WTC11 (cell line): Measurements from ENCODE around the gene BMP8B. TPM values are rescaled to one million over a fixed set of nuclear protein-coding genes. Genes with fewer than 3 reads are reported as not detected.
"Not testable (repeated sequence)": the region's sequence is repeated elsewhere in the genome, so short reads cannot be mapped to it uniquely, and the experiment has no call there.

Experiments used
- ATAC-seq: fragments of 200-7000 bp; cut with Tn5 transposase; 2 replicates; pipeline ENCODE4 v1.10.0; 2021; ENCODE audit warnings: mild to moderate bottlenecking, moderate library complexity
- CTCF ChIA-PET: fragments of 300-600 bp; sonication (Branson Sonifier 250); formaldehyde crosslinking; loops from one replicate; lab custom pipeline; 2021; ENCODE audit warnings: antibody characterized with exemption; lab: Charles Lee
- POLR2A ChIA-PET: fragments of 350-600 bp; sonication (Branson Sonifier 250); formaldehyde crosslinking; loops from one replicate; lab custom pipeline; 2021; ENCODE audit warnings: antibody characterized with exemption; lab: Charles Lee
- DNase-seq: peaks from one replicate; pipeline ENCODE4 v3.0.0; 2021; ENCODE audit warnings: low spot score
- H3K27ac Mint-ChIP-seq: 2 replicates; pipeline ENCODE4 v1.8.0; 2021; ENCODE audit warnings: mixed read lengths
- H3K27me3 Mint-ChIP-seq: 2 replicates; pipeline ENCODE4 v1.8.0; 2021; ENCODE audit warnings: low read depth, mild to moderate bottlenecking, moderate library complexity, mixed read lengths
- H3K36me3 Mint-ChIP-seq: 2 replicates; pipeline ENCODE4 v1.8.0; 2021; ENCODE audit warnings: mixed read lengths
- H3K4me1 Mint-ChIP-seq: 2 replicates; pipeline ENCODE4 v1.8.0; 2022; ENCODE audit warnings: mixed read lengths
- H3K4me3 Mint-ChIP-seq: 2 replicates; pipeline ENCODE4 v1.8.0; 2021; ENCODE audit warnings: mild to moderate bottlenecking, moderate library complexity, mixed read lengths
- H3K9me3 Mint-ChIP-seq: 2 replicates; pipeline ENCODE4 v1.8.0; 2021; ENCODE audit warnings: mixed read lengths
- NFATC4 ChIP-seq: fragments of 250-450 bp; sonication (Bioruptor Pico); IDR thresholded peaks from 2 replicates; pipeline ENCODE4 v1.9.0; 2021; ENCODE audit warnings: mild to moderate bottlenecking
- TCF7 ChIP-seq: sonication (generic); formaldehyde crosslinking; IDR thresholded peaks from 2 replicates; pipeline ENCODE4 v1.8.0; 2022; ENCODE audit warnings: mild to moderate bottlenecking, low read depth, missing genetic modification reagents, moderate library complexity
- total RNA-seq: library from RNA; stranded (reverse); gene quantifications from 3 replicates; pipeline ENCODE4 v1.2.3, GENCODE V29; 2021
- TF ChIP-seq, protein P1 (sequence below): sonication (generic); formaldehyde crosslinking; IDR thresholded peaks from 2 replicates; pipeline ENCODE4 v1.8.1; 2022; ENCODE audit warnings: mild to moderate bottlenecking, moderate library complexity, missing genetic modification reagents

Gene BMP8B
- total RNA-seq, 1 experiment from 2014 or later: 0.74 TPM

DNA sequence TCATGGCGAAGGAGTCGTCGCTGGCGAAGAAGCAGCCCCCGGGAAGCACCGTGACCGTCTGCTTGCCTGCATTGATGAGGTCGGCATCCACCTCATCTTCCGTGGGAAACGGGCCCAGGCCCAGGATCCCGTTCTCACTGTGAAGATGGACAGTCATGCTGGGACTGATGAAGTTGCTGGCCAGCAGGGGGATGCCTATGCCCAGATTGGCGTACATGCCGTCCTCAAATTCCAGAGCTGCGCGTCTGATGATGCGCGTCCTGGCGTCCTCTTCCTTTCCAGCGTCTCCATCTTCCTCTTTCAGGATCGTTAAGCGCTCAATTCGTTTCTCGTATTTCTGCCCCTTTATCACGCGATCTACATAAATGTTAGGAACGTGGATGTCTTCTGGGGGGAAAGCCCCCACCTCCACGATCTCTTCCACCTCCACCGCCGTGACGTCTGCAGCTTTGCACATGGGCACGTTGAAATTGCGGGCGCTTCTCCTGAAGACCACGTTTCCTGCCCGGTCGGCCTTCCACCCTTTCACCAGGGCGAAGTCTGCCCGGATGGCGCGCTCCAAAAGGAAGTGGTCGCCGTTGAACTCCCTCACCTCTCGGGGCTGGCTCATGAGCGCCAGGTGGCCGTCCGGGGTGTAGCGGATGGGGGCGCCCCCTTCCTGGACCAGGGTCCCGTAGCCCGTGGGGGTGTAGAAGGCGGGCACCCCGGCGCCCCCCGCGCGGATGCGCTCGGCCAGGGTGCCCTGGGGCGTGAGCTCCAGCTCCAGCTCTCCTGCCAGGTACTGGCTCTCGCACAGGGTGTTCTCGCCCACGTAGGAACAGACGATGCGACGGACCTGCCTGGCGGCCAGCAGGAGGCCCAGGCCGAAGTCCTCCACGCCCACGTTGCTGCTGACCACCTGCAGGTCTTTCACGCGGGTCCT, 18.3 kb downstream of the BMP8B start:
- POLR2A ChIA-PET, H3K9me3 Mint-ChIP-seq, H3K4me1 Mint-ChIP-seq, ATAC-seq, DNase-seq, H3K36me3 Mint-ChIP-seq, CTCF ChIA-PET, H3K27ac Mint-ChIP-seq: not testable (repeated sequence)
- Mint-ChIP-seq H3K27me3 (peaks cover 19% of the 10 kb centered on the region), H3K4me3 (peak overlapping the region; percentile 54)

DNA sequence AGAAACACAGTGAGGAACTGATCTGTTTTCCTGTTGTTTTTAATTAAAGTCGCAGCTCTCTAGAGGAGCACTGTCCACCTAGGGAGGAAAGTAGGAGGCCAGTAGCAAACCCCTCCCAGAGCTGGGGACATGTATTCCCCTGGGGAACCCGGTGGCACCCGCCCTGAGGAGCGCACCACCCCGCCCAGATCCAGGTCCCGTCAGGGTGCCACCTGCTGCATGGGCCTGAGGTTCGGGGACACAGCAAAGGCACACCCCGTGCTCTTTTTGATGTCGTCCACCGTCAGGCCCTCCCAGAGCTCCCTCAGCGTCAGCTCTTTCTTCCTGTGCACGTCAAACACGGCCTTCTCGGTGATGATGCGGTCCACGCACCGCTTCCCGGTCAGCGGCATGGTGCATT, 19.2 kb downstream of the BMP8B start:
- H3K9me3 Mint-ChIP-seq, DNase-seq, H3K4me1 Mint-ChIP-seq, POLR2A ChIA-PET, H3K36me3 Mint-ChIP-seq, H3K27ac Mint-ChIP-seq, H3K4me3 Mint-ChIP-seq, ATAC-seq: not testable (repeated sequence)
- H3K27me3 Mint-ChIP-seq: peaks cover 19% of the 10 kb centered on the region
- CTCF ChIA-PET: interaction anchor here (0.5 to 0.7 kb wide), 2 partner anchors 159 to 253 kb away, joined by 3 read pairs; no protein-coding TSS in a partner anchor

DNA sequence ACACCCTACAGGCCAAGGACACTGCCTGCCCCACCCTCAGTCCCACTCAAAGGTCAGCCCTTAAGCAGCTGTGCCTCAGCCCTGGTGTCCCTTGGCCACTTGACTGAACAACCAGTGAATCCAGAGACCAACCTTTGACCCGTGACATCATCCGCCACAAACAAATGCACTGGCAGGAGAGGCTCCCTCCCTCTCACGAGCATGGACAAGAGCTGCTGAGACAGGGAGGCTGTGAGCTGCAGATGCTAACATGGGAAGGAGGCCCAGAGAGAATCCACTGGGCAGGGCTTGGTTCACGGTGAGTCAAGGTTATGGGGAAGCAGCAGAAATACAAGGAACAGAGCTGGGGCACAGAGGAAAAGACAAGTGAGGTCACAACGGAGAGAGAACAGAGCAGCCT, 22.2 kb downstream of the BMP8B start:
- POLR2A ChIA-PET, ATAC-seq: not testable (repeated sequence)

DNA sequence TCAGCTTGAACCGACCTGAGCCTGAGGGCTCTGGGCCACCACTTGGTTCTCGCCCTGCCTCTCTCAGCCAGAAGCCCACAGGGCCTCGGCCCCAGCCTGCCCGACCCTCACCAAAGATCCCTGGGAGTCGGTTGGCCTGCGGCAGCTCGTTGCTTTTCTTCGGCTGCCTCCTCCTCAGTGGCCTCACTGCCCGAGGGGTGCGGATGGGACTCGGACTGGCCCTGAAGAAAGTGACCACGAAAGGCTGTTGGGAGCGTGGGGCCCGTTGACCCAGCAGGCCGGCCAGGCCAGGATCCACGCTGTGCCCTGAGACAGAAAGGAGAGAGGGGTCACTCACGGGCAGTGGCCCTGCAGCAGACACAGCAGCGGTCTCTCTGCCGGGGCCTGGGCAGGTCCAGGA, 24.2 kb downstream of the BMP8B start:
- H3K36me3 Mint-ChIP-seq, ATAC-seq, H3K4me1 Mint-ChIP-seq, H3K4me3 Mint-ChIP-seq, POLR2A ChIA-PET, H3K27me3 Mint-ChIP-seq, H3K9me3 Mint-ChIP-seq, DNase-seq, H3K27ac Mint-ChIP-seq, CTCF ChIA-PET: not testable (repeated sequence)

More for the DNA sequence above, 22.2 kb downstream of the BMP8B start:
- H3K4me3 Mint-ChIP-seq, DNase-seq, H3K9me3 Mint-ChIP-seq, H3K36me3 Mint-ChIP-seq, CTCF ChIA-PET, H3K27ac Mint-ChIP-seq, H3K4me1 Mint-ChIP-seq: not testable (repeated sequence)
- peaks cover 19% of the 10 kb centered on the region for H3K27me3 Mint-ChIP-seq

DNA sequence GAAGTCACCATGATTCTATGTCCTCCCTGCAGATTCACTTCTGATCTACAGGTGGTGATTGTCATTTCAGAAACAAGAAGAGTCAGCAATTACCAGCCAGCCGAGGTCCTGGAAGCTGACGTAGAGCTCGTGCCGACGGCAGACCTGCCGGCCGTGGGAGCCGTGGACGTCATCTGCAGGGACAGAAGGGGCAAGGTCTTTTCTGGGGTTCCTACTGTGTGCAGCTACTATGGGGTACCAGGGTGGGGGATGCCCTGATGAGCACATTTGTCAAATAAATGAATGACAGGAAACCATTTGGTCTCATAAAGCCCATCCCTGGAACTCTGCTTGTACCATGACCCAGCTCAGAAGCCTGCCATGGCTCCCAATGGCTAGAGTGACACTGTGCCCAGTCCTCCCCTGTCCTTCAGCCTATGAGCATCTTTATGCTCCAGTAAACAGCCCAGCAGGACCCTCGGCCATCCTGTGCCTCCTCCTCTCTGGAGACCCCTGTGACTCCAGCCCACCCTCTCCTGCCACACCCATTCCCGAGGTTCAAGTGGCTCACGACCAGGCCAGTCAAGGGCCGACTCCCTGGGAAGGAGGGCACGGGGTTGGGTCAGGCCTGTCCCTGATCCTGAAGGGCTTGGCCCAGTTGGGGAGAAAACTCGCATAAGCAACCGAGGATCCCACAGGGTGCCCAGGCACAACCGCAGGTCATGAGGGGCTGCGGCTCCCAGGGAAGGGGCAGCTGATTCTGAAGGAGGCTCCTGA, 24.9 kb downstream of the BMP8B start:
- POLR2A ChIA-PET, ATAC-seq, H3K4me1 Mint-ChIP-seq, H3K27me3 Mint-ChIP-seq, DNase-seq, H3K4me3 Mint-ChIP-seq, H3K27ac Mint-ChIP-seq, H3K9me3 Mint-ChIP-seq, CTCF ChIA-PET: not testable (repeated sequence)
- peaks cover 11% of the 10 kb centered on the region for H3K36me3 Mint-ChIP-seq

DNA sequence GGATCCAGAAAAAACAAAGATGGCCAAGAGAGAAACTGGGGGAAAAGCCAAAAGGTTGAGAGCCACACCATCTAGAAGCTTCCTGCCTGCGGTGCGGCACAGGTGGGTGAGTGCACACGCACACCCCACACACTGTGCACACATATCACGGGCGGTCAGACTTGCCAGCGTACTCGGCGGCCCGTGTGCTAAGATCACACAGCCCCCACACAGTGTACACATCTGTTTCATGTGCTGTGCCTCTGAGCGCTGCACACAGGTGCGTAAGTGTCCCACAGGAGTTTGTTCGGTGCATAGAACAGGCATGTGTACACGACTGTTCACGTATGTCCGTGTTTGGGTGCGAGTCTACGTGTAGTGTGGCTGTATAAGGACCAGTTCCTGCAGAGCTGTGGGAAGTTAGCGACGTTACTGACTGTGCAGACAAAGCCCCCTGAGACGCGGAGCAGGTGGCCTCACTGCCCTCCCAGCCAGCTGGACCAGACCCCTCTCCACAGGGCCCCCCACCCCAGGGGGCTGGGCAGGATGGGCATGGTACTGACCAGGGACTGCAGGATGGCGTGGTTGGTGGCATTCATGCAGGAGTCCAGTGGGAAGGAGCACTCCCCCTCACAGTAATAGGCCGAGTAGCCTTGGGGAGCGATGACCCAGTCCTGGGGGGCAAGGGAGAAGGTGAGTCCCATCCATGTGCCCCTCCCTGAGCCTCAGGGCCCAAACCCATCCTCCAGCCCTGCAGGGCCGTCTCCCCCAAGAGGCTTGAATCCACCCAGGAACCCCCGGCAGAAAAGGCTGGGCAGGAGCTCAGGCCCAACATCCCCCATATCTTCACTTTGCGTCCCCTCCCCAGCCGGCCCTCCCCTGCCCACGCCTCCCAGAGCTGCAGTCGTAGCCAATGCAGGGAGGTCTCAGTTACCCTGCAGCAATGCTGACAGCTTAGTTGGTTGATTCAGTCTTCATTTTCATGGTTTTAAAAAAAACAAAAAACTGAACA, 25.8 kb downstream of the BMP8B start:
- Mint-ChIP-seq H3K27me3 (peaks cover 2% of the 10 kb centered on the region; the same call in 1 of the 2 replicates), H3K4me3 (no peak overlapping the region), H3K4me1 (no peaks in the 10 kb centered on the region), H3K36me3 (peaks cover 17% of the 10 kb centered on the region), H3K27ac (no peak overlapping the region), H3K9me3 (peaks cover 7% of the 10 kb centered on the region; the same call in 1 of the 2 replicates)
- ATAC-seq: no peak
- TF ChIP-seq TCF7 (CRISPR knock-in tag) (no peak), NFATC4 (CRISPR knock-in tag) (no peak)
- TF ChIP-seq, protein P1, sequence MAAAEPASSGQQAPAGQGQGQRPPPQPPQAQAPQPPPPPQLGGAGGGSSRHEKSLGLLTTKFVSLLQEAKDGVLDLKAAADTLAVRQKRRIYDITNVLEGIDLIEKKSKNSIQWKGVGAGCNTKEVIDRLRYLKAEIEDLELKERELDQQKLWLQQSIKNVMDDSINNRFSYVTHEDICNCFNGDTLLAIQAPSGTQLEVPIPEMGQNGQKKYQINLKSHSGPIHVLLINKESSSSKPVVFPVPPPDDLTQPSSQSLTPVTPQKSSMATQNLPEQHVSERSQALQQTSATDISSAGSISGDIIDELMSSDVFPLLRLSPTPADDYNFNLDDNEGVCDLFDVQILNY (CRISPR knock-in tag): no peak
- no peak for DNase-seq
- POLR2A ChIA-PET: no interaction called here
- CTCF ChIA-PET: interaction anchor here (0.6 kb wide), 1 partner anchor 161 kb away, joined by 3 read pairs; no protein-coding TSS in a partner anchor
